WTC11 (cell line): Measurements from ENCODE around the gene CAMSAP1. TPM values are rescaled to one million over a fixed set of nuclear protein-coding genes. Genes with fewer than 3 reads are reported as not detected.
A peak's percentile ranks its signal among the peaks of the same experiment; 100 is the strongest.

Source experiments
- ATAC-seq: fragments of 200-7000 bp; cut with Tn5 transposase; 2 replicates; pipeline ENCODE4 v1.10.0; 2021; ENCODE audit warnings: mild to moderate bottlenecking, moderate library complexity
- CTCF ChIA-PET: fragments of 300-600 bp; sonication (Branson Sonifier 250); formaldehyde crosslinking; loops from one replicate; lab custom pipeline; 2021; ENCODE audit warnings: antibody characterized with exemption; lab: Charles Lee
- POLR2A ChIA-PET: fragments of 350-600 bp; sonication (Branson Sonifier 250); formaldehyde crosslinking; loops from one replicate; lab custom pipeline; 2021; ENCODE audit warnings: antibody characterized with exemption; lab: Charles Lee
- DNase-seq: peaks from one replicate; pipeline ENCODE4 v3.0.0; 2021; ENCODE audit warnings: low spot score
- H3K27ac Mint-ChIP-seq: 2 replicates; pipeline ENCODE4 v1.8.0; 2021; ENCODE audit warnings: mixed read lengths
- H3K27me3 Mint-ChIP-seq: 2 replicates; pipeline ENCODE4 v1.8.0; 2021; ENCODE audit warnings: low read depth, mild to moderate bottlenecking, moderate library complexity, mixed read lengths
- H3K36me3 Mint-ChIP-seq: 2 replicates; pipeline ENCODE4 v1.8.0; 2021; ENCODE audit warnings: mixed read lengths
- H3K4me1 Mint-ChIP-seq: 2 replicates; pipeline ENCODE4 v1.8.0; 2022; ENCODE audit warnings: mixed read lengths
- H3K4me3 Mint-ChIP-seq: 2 replicates; pipeline ENCODE4 v1.8.0; 2021; ENCODE audit warnings: mild to moderate bottlenecking, moderate library complexity, mixed read lengths
- H3K9me3 Mint-ChIP-seq: 2 replicates; pipeline ENCODE4 v1.8.0; 2021; ENCODE audit warnings: mixed read lengths
- ATF2 ChIP-seq: sonication (generic); formaldehyde crosslinking; IDR thresholded peaks from 2 replicates; pipeline ENCODE4 v1.8.1; 2022; ENCODE audit warnings: low read depth, missing genetic modification reagents, borderline replicate concordance
- CBFB ChIP-seq: sonication (generic); formaldehyde crosslinking; IDR thresholded peaks from 2 replicates; pipeline ENCODE4 v1.8.1; 2022; ENCODE audit warnings: mild to moderate bottlenecking, low read depth, missing genetic modification reagents
- E2F5 ChIP-seq: sonication (generic); formaldehyde crosslinking; IDR thresholded peaks from 2 replicates; pipeline ENCODE4 v1.8.1; 2022; ENCODE audit warnings: mild to moderate bottlenecking, moderate library complexity, missing genetic modification reagents
- FOXK1 ChIP-seq: sonication (generic); formaldehyde crosslinking; IDR thresholded peaks from 2 replicates; pipeline ENCODE4 v1.8.0; 2022; ENCODE audit warnings: mild to moderate bottlenecking, moderate library complexity, missing genetic modification reagents
- NR1H2 ChIP-seq: sonication (generic); formaldehyde crosslinking; IDR thresholded peaks from 2 replicates; pipeline ENCODE4 v1.9.0; 2021; ENCODE audit warnings: mild to moderate bottlenecking, moderate library complexity, missing genetic modification reagents
- NR2C2 ChIP-seq: sonication (generic); formaldehyde crosslinking; IDR thresholded peaks from 2 replicates; pipeline ENCODE4 v1.8.0; 2022; ENCODE audit warnings: mild to moderate bottlenecking, missing genetic modification reagents
- OVOL2 ChIP-seq: fragments of 250-450 bp; sonication (Bioruptor Pico); IDR thresholded peaks from 2 replicates; pipeline ENCODE4 v1.9.0; 2021; ENCODE audit warnings: mild to moderate bottlenecking, borderline replicate concordance
- ZNF138 ChIP-seq: sonication (generic); formaldehyde crosslinking; conservative IDR thresholded peaks from 2 replicates; pipeline ENCODE4 v1.8.1; 2022; ENCODE audit warnings: mild to moderate bottlenecking, moderate library complexity, missing genetic modification reagents
- ZNF396 ChIP-seq: fragments of 250-450 bp; sonication (Bioruptor Pico); IDR thresholded peaks from 2 replicates; pipeline ENCODE4 v1.8.0; 2021; ENCODE audit warnings: mild to moderate bottlenecking, moderate library complexity, borderline replicate concordance
- ZNF671 ChIP-seq: fragments of 250-450 bp; sonication (Bioruptor Pico); IDR thresholded peaks from 2 replicates; pipeline ENCODE4 v1.8.0; 2021; ENCODE audit warnings: mild to moderate bottlenecking
- total RNA-seq: library from RNA; stranded (reverse); gene quantifications from 3 replicates; pipeline ENCODE4 v1.2.3, GENCODE V29; 2021
- TF ChIP-seq, protein P1 (sequence below): sonication (generic); formaldehyde crosslinking; conservative IDR thresholded peaks from 2 replicates; pipeline ENCODE4 v1.8.1; 2023; ENCODE audit warnings: mild to moderate bottlenecking, low read depth, missing genetic modification reagents, moderate library complexity
- TF ChIP-seq, protein P2 (sequence below): sonication (generic); formaldehyde crosslinking; IDR thresholded peaks from 2 replicates; pipeline ENCODE4 v1.8.0; 2023; ENCODE audit warnings: missing genetic modification reagents
- TF ChIP-seq, protein P3 (sequence below): sonication (generic); formaldehyde crosslinking; IDR thresholded peaks from 2 replicates; pipeline ENCODE4 v1.8.0; 2022; ENCODE audit warnings: mild to moderate bottlenecking, missing genetic modification reagents
- TF ChIP-seq, protein P4 (sequence below): fragments of 250-450 bp; sonication (Bioruptor Pico); IDR thresholded peaks from 2 replicates; pipeline ENCODE4 v1.9.0; 2021; ENCODE audit warnings: mild to moderate bottlenecking, borderline replicate concordance
- TF ChIP-seq, protein P5 (sequence below): fragments of 250-450 bp; sonication (Bioruptor Pico); IDR thresholded peaks from 2 replicates; pipeline ENCODE4 v2.1.2; 2022; ENCODE audit warnings: mild to moderate bottlenecking, moderate library complexity

CAMSAP1 gene
- total RNA-seq, 1 experiment from 2014 or later, result 40.5 TPM

DNA sequence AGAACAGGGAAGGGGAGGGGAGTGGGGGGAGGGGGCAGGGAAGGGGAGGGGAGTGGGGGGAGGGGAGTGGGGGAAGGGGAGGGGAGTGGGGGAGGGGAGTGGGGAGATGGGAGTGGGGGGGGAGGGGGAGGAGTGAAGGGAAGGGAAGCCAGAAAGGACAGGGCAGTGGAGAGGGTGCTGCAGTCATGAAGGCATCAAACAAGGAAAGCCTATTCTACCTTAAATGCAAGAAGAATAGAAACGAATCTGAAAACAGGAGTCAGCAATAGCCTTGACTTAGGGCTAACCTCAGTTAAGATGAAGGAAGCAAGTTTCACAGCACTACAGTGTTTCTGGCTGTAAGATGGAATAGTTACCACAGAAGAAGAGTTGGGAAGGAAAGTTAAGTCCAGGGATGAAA, 59.5 kb downstream of the CAMSAP1 start (continued):
- TF ChIP-seq, protein P1, sequence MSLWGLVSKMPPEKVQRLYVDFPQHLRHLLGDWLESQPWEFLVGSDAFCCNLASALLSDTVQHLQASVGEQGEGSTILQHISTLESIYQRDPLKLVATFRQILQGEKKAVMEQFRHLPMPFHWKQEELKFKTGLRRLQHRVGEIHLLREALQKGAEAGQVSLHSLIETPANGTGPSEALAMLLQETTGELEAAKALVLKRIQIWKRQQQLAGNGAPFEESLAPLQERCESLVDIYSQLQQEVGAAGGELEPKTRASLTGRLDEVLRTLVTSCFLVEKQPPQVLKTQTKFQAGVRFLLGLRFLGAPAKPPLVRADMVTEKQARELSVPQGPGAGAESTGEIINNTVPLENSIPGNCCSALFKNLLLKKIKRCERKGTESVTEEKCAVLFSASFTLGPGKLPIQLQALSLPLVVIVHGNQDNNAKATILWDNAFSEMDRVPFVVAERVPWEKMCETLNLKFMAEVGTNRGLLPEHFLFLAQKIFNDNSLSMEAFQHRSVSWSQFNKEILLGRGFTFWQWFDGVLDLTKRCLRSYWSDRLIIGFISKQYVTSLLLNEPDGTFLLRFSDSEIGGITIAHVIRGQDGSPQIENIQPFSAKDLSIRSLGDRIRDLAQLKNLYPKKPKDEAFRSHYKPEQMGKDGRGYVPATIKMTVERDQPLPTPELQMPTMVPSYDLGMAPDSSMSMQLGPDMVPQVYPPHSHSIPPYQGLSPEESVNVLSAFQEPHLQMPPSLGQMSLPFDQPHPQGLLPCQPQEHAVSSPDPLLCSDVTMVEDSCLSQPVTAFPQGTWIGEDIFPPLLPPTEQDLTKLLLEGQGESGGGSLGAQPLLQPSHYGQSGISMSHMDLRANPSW, result no peak
- TF ChIP-seq ZNF138 (CRISPR knock-in tag) (no peak), NR1H2 (CRISPR knock-in tag) (no peak)
- TF ChIP-seq, protein P2, sequence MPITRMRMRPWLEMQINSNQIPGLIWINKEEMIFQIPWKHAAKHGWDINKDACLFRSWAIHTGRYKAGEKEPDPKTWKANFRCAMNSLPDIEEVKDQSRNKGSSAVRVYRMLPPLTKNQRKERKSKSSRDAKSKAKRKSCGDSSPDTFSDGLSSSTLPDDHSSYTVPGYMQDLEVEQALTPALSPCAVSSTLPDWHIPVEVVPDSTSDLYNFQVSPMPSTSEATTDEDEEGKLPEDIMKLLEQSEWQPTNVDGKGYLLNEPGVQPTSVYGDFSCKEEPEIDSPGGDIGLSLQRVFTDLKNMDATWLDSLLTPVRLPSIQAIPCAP (CRISPR knock-in tag), result no peak
- TF ChIP-seq, all 79 proteins: peak for 0

GRCh38 chr9:135840539-135840938, 66.8 kb downstream of the CAMSAP1 start:
- POLR2A ChIA-PET, result interaction anchor here (0.6 kb wide), 1 partner anchor 82 kb away, joined by 9 read pairs; no protein-coding TSS in a partner anchor
- peaks cover 17% of the 10 kb centered on the region for H3K4me1 Mint-ChIP-seq
- H3K27ac Mint-ChIP-seq, result peak overlapping the region; percentile 35; the same call in 1 of the 2 replicates
- no peak overlapping the region for H3K4me3 Mint-ChIP-seq
- DNase-seq (no peak), ATAC-seq (no peak)
- H3K27me3 Mint-ChIP-seq, result no peaks in the 10 kb centered on the region
- no peak for TF ChIP-seq OVOL2 (CRISPR knock-in tag)
- TF ChIP-seq ZNF671 (CRISPR knock-in tag), result no peak
- no peak for TF ChIP-seq ZNF396
- TF ChIP-seq, protein P3, sequence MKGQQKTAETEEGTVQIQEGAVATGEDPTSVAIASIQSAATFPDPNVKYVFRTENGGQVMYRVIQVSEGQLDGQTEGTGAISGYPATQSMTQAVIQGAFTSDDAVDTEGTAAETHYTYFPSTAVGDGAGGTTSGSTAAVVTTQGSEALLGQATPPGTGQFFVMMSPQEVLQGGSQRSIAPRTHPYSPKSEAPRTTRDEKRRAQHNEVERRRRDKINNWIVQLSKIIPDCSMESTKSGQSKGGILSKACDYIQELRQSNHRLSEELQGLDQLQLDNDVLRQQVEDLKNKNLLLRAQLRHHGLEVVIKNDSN (CRISPR knock-in tag), result no peak
- TF ChIP-seq, all 79 proteins: peak for 0
- Mint-ChIP-seq H3K36me3 (peaks cover 21% of the 10 kb centered on the region), H3K9me3 (peaks cover 18% of the 10 kb centered on the region)
- CTCF ChIA-PET, result interaction anchor here (0.6 to 1.9 kb wide), 3 partner anchors 7 to 42 kb away, joined by 3 to 4 read pairs (median 4); no protein-coding TSS in a partner anchor

DNA sequence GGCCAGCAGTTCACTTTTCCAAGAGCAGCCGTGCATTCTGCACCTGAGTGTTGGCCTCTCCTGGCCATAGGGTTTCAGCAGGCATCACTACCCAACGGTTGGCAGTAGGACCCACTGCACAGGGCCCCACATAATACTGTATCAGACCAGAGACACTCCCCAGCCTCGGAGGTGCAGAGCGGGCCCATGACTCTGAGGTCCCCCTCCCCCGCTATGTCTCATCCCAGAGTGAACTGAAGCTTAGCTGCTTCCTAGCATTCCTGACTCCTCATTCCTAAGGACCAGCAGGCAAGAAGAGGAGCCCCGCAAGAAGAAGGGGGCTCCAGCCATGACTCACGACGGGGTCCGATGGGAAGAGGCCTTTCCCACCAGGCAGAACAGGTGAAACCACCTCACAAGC, 67.2 kb downstream of the CAMSAP1 start:
- DNase-seq (no peak), ATAC-seq (peak; percentile 47; the same call in 1 of the 2 replicates)
- H3K9me3 Mint-ChIP-seq, result peaks cover 13% of the 10 kb centered on the region
- ChIA-PET CTCF (interaction anchor here (0.7 to 1.9 kb wide), 2 partner anchors 9 to 42 kb away, joined by 3 to 4 read pairs; no protein-coding TSS in a partner anchor), POLR2A (interaction anchor here (0.6 kb wide), 1 partner anchor 83 kb away, joined by 9 read pairs; no protein-coding TSS in a partner anchor)
- TF ChIP-seq FOXK1 (no peak), NR2C2 (CRISPR knock-in tag) (no peak), ATF2 (CRISPR knock-in tag) (no peak), E2F5 (CRISPR knock-in tag) (no peak)
- peak overlapping the region; percentile 35; the same call in 1 of the 2 replicates for H3K27ac Mint-ChIP-seq
- peaks cover 17% of the 10 kb centered on the region for H3K4me1 Mint-ChIP-seq
- peaks cover 17% of the 10 kb centered on the region for H3K36me3 Mint-ChIP-seq
- no peaks in the 10 kb centered on the region for H3K27me3 Mint-ChIP-seq
- H3K4me3 Mint-ChIP-seq, result no peak overlapping the region

GRCh38 chr9:135839516-135839915, 67.8 kb downstream of the CAMSAP1 start:
- H3K36me3 Mint-ChIP-seq, result peaks cover 11% of the 10 kb centered on the region
- no peak for DNase-seq
- peaks cover 17% of the 10 kb centered on the region for H3K4me1 Mint-ChIP-seq
- H3K4me3 Mint-ChIP-seq, result no peak overlapping the region
- H3K9me3 Mint-ChIP-seq, result peaks cover 7% of the 10 kb centered on the region
- H3K27ac Mint-ChIP-seq, result no peak overlapping the region
- ChIA-PET CTCF (interaction anchor here (1.0 to 1.9 kb wide), 2 partner anchors 9 to 42 kb away, joined by 3 to 4 read pairs; no protein-coding TSS in a partner anchor), POLR2A (no interaction called here)
- no peaks in the 10 kb centered on the region for H3K27me3 Mint-ChIP-seq
- ATAC-seq, result no peak
- TF ChIP-seq, protein P4, sequence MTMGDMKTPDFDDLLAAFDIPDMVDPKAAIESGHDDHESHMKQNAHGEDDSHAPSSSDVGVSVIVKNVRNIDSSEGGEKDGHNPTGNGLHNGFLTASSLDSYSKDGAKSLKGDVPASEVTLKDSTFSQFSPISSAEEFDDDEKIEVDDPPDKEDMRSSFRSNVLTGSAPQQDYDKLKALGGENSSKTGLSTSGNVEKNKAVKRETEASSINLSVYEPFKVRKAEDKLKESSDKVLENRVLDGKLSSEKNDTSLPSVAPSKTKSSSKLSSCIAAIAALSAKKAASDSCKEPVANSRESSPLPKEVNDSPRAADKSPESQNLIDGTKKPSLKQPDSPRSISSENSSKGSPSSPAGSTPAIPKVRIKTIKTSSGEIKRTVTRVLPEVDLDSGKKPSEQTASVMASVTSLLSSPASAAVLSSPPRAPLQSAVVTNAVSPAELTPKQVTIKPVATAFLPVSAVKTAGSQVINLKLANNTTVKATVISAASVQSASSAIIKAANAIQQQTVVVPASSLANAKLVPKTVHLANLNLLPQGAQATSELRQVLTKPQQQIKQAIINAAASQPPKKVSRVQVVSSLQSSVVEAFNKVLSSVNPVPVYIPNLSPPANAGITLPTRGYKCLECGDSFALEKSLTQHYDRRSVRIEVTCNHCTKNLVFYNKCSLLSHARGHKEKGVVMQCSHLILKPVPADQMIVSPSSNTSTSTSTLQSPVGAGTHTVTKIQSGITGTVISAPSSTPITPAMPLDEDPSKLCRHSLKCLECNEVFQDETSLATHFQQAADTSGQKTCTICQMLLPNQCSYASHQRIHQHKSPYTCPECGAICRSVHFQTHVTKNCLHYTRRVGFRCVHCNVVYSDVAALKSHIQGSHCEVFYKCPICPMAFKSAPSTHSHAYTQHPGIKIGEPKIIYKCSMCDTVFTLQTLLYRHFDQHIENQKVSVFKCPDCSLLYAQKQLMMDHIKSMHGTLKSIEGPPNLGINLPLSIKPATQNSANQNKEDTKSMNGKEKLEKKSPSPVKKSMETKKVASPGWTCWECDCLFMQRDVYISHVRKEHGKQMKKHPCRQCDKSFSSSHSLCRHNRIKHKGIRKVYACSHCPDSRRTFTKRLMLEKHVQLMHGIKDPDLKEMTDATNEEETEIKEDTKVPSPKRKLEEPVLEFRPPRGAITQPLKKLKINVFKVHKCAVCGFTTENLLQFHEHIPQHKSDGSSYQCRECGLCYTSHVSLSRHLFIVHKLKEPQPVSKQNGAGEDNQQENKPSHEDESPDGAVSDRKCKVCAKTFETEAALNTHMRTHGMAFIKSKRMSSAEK (CRISPR knock-in tag), result no peak
- TF ChIP-seq, protein P5, sequence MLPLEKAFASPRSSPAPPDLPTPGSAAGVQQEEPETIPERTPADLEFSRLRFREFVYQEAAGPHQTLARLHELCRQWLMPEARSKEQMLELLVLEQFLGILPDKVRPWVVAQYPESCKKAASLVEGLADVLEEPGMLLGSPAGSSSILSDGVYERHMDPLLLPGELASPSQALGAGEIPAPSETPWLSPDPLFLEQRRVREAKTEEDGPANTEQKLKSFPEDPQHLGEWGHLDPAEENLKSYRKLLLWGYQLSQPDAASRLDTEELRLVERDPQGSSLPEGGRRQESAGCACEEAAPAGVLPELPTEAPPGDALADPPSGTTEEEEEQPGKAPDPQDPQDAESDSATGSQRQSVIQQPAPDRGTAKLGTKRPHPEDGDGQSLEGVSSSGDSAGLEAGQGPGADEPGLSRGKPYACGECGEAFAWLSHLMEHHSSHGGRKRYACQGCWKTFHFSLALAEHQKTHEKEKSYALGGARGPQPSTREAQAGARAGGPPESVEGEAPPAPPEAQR (CRISPR knock-in tag), result no peak
- TF ChIP-seq ZNF671 (CRISPR knock-in tag) (no peak), CBFB (CRISPR knock-in tag) (no peak)
